Spleen (tissue), 7 donors: ENCODE data around the gene PCDH15.

Experiments
- CTCF ChIP-seq, 11 experiments: fragments of 200-600 bp in 7 of 11; fragments of 450-650 bp in 4 of 11; sonication (generic) in 4 of 11; IDR thresholded peaks in 8 of 11; conservative IDR thresholded peaks in 3 of 11; 1 replicate in 7 of 11; 2 replicates in 4 of 11; pipeline versions ENCODE4 v1.4.0 to v1.8.0; 2016 to 2021; ENCODE audit warnings: antibody characterized with exemption in 11 of 11, inconsistent platforms in 4 of 11, mild to moderate bottlenecking in 1 of 11
- POLR2A ChIP-seq, 3 donors: fragments of 450-650 bp; IDR thresholded peaks; one replicate each; pipeline ENCODE4 v1.5.1; 2017; ENCODE audit warnings: antibody characterized with exemption in 3 of 3, mild to moderate bottlenecking in 1 of 3
- donor health status: DM: no; HTN: no; CAD: no; lungs with moderate emphysema.
- donor health status: DM: no; HTN: no; CAD: no.
- donor health status: DM: no; HTN: no; CAD: no.

DNA sequence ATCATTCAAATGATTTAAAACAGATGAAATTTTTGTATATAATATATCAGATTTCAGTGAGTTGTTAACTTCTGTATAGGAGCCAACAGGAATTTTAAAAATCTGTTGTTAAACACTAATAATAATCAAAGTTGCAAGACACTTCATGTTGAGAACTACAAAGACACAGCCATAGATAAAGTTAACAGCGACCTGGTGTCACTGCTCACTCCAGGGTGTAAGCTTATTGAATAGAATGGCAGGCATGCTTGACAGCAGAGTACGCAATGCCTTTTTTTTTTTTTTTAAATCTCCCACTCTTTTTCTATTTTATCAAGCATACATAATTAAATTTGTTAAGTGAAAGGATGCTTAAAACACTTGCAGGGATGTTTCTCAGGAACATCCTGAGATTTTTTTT, 32.0 kb downstream of the PCDH15 start:
- TF ChIP-seq CTCF (IDR thresholded peaks at IDR 0.05 in 8 of 11, conservative IDR thresholded peaks at IDR 0.05 in 3 of 11) = no peak
- TF ChIP-seq POLR2A (IDR thresholded peaks at IDR 0.05) = no peak
